ENCODE measurements around the gene CACNA2D3. TPM values are rescaled to one million over a fixed set of nuclear protein-coding genes. Genes with fewer than 3 reads are reported as not detected.

The CACNA2D3 gene
- total RNA-seq, 4 donors from 2014 or later = 0.55 to 3.4 (median 1.6) TPM

DNA sequence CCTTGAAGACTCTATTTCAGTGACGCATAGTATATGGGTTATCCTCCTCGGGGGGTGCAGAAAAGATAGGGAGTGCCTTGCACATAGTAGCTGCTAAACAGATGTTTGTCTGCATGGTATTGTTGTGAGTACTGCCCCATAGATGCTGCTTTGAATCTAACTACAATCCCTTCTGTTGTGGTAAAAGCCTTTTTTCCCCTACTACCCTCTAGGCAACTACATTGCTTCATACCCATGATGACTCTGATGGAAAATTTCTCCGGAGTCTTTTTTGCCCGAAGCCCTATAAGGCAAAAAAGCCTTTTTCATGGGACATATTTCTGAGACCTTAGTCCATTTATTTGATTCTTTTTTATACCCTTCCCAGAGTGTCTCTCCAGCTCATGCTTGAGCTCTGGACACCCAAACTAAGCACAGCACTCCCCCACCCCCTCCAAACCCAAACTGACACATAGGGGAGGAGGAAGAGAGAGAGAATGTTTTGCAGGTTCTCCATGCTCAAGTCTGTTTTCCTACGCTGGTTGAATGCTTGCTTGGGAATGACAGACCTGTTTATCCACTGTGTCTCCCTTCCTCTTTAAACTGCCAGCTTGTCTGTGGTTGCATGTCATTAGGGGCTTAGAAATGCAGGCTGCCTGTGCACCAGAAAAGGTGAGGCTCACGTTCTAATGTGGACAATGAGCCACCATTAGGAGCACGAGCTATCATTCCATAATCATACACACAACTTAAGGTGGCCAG lies 752.6 kb downstream of the CACNA2D3 start:
- H3K4me1 ChIP-seq = no peaks in the 10 kb centered on the region
- intact Hi-C loops (cut with DNase I; ENCODE audit: low total_unique reads) = no loop called here
- 91 to 100% methylated on average over 2 to 7 of the region's 7 CpGs for WGBS, 2 donors (ENCODE audit: low coverage in 1 of 2)
- no peaks in the 10 kb centered on the region for H3K9me3 ChIP-seq
- no peak overlapping the region for H3K4me3 ChIP-seq
- in situ Hi-C loops (cut with MboI; ENCODE audit: low pct_ligation_motif_present in 1 of 4, low pct_unique_long_range_greater_than_20kb in 1 of 4, low sequenced_read_pairs in 3 of 4) = loop anchor here (25.0 kb wide), 2 partner anchors 312 to 1387 kb away; no protein-coding TSS in a partner anchor
- no peaks in the 10 kb centered on the region for H3K27me3 ChIP-seq
- DNase-seq = no peak
- TF ChIP-seq, protein P1, sequence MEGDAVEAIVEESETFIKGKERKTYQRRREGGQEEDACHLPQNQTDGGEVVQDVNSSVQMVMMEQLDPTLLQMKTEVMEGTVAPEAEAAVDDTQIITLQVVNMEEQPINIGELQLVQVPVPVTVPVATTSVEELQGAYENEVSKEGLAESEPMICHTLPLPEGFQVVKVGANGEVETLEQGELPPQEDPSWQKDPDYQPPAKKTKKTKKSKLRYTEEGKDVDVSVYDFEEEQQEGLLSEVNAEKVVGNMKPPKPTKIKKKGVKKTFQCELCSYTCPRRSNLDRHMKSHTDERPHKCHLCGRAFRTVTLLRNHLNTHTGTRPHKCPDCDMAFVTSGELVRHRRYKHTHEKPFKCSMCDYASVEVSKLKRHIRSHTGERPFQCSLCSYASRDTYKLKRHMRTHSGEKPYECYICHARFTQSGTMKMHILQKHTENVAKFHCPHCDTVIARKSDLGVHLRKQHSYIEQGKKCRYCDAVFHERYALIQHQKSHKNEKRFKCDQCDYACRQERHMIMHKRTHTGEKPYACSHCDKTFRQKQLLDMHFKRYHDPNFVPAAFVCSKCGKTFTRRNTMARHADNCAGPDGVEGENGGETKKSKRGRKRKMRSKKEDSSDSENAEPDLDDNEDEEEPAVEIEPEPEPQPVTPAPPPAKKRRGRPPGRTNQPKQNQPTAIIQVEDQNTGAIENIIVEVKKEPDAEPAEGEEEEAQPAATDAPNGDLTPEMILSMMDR (IDR thresholded peaks at IDR 0.05) = no peak
- TF ChIP-seq POLR2AphosphoS5 (IDR thresholded peaks at IDR 0.05) (no peak), EP300 (IDR thresholded peaks at IDR 0.05; ENCODE audit: low read depth) (no peak), POLR2A (IDR thresholded peaks at IDR 0.05) (no peak)
- no peaks in the 10 kb centered on the region for H3K36me3 ChIP-seq
- no peak overlapping the region for H3K27ac ChIP-seq

DNA sequence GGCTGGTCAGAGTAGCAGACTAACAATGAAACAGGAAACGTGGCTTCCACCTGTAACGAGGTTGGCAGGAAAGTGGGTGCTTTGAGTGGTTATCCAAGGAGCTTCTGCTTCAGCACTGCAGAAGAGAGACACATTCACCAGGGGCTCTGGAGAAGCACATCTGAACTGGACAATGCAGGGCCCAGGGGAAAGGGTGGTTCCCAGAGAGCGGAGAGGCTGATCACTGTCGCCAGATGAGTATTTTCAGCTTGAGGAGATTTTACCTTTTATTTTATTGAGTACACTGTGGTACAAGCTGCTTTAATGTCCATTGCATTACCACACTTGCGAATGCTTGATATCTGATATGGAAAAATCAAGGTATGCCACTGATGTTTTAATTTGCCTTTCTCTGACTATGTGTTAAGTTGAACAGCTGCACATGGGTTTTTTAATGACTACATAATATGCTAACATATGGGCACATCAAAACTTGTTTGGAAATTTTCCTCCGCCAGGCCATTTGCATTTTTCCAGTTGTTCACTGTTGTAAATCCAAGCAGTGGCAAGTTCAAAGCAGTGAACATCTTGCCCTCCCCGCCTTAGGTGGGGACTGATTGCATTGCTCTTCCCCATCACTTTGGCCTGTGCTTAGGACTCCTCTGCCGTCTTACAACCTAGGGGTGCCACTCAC lies 753.4 kb downstream of the CACNA2D3 start:
- TF ChIP-seq, protein P1 (IDR thresholded peaks at IDR 0.05) = no peak
- TF ChIP-seq POLR2AphosphoS5 (IDR thresholded peaks at IDR 0.05) (no peak), EP300 (IDR thresholded peaks at IDR 0.05; ENCODE audit: low read depth) (no peak), POLR2A (IDR thresholded peaks at IDR 0.05) (no peak)
- Histone ChIP-seq H3K9me3 (no peaks in the 10 kb centered on the region), H3K27me3 (no peaks in the 10 kb centered on the region), H3K4me1 (no peaks in the 10 kb centered on the region), H3K4me3 (no peak overlapping the region), H3K36me3 (no peaks in the 10 kb centered on the region), H3K27ac (no peak overlapping the region)
- DNase-seq = no peak
- in situ Hi-C loops (cut with MboI; ENCODE audit: low pct_ligation_motif_present in 1 of 4, low pct_unique_long_range_greater_than_20kb in 1 of 4, low sequenced_read_pairs in 3 of 4) (no loop called here), intact Hi-C loops (cut with DNase I; ENCODE audit: low total_unique reads) (no loop called here)
- 75 to 85% methylated on average over 4 to 8 of the region's 8 CpGs for WGBS, 2 donors (ENCODE audit: low coverage in 1 of 2)

DNA sequence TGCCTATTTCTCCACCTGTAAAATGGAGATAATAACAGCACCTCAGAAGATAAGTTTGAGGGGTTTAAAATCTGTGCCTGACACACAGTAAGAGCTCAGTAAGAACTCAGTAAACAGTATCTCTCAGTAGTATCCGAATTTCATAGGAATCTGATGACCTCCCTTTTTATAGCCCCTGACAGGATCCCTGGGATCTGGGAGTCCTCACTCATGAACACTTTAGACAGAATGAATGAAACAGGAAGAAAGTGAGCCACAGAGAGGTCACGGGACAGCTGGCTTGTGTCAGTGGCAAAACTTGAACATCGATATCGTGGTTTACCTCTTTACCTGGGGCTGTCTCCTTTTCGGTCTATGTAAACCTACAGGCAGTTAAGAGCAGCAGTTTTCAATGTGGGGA lies 754.3 kb downstream of the CACNA2D3 start:
- intact Hi-C loops (cut with DNase I; ENCODE audit: low total_unique reads) = no loop called here
- WGBS, 2 donors (ENCODE audit: low coverage in 1 of 2) = 82% methylated on average over 5 of the region's 5 CpGs
- Histone ChIP-seq H3K27ac (no peak overlapping the region), H3K36me3 (no peaks in the 10 kb centered on the region), H3K4me1 (no peaks in the 10 kb centered on the region), H3K4me3 (no peak overlapping the region), H3K9me3 (no peaks in the 10 kb centered on the region), H3K27me3 (no peaks in the 10 kb centered on the region)
- TF ChIP-seq POLR2A (IDR thresholded peaks at IDR 0.05) = no peak
- no peak for TF ChIP-seq POLR2AphosphoS5 (IDR thresholded peaks at IDR 0.05)
- no peak for TF ChIP-seq EP300 (IDR thresholded peaks at IDR 0.05; ENCODE audit: low read depth)
- TF ChIP-seq, protein P1 (IDR thresholded peaks at IDR 0.05) = no peak
- in situ Hi-C loops (cut with MboI; ENCODE audit: low pct_ligation_motif_present in 1 of 4, low pct_unique_long_range_greater_than_20kb in 1 of 4, low sequenced_read_pairs in 3 of 4) = no loop called here
- no peak for DNase-seq

DNA sequence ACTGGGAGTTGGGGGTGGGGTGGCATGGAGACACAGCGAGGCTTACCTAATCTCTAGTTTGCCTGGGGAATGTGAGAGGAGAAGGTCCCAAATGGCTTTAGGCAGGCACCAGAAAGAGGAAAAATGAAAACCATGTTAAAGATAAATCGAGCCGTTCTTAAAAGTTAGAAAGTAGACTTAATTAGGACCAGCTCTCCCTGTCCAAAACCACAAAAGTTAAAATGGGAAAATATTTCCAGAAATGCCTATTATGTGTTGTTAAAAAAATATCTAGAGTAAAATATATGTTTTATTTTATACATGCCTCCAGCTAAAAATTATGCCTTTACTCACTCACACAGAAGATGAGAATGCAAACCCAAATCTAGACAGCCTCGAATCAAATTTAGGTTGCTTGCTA lies 755.4 kb downstream of the CACNA2D3 start:
- 89 to 96% methylated on average over 4 of the region's 4 CpGs for WGBS, 2 donors (ENCODE audit: low coverage in 1 of 2)
- Histone ChIP-seq H3K36me3 (no peaks in the 10 kb centered on the region), H3K4me1 (peaks cover 0 to 4% (median 0%) of the 10 kb centered on the region in 4 donors), H3K9me3 (no peaks in the 10 kb centered on the region), H3K4me3 (no peak overlapping the region), H3K27ac (no peak overlapping the region), H3K27me3 (no peaks in the 10 kb centered on the region)
- DNase-seq = no peak
- intact Hi-C loops (cut with DNase I; ENCODE audit: low total_unique reads) = no loop called here
- TF ChIP-seq POLR2A (IDR thresholded peaks at IDR 0.05) (no peak), EP300 (IDR thresholded peaks at IDR 0.05; ENCODE audit: low read depth) (no peak), POLR2AphosphoS5 (IDR thresholded peaks at IDR 0.05) (no peak)
- TF ChIP-seq, protein P1 (IDR thresholded peaks at IDR 0.05) = no peak
- in situ Hi-C loops (cut with MboI; ENCODE audit: low pct_ligation_motif_present in 1 of 4, low pct_unique_long_range_greater_than_20kb in 1 of 4, low sequenced_read_pairs in 3 of 4) = no loop called here

Measured in transverse colon (tissue), 4 donors.